HG03060 (cell line): ENCODE data around the gene COPE.
"Not testable (repeated sequence)": the region's sequence is repeated elsewhere in the genome, so short reads cannot be mapped to it uniquely, and the experiment has no call there.

Experiments used
- ATAC-seq: cut with Tn5 transposase; IDR thresholded peaks from one replicate; pipeline ENCODE4 v1.9.1; 2021; ENCODE audit warnings: low read depth, moderate number of reproducible peaks; ENCODE audit not compliant: unreplicated experiment

Gene COPE

DNA sequence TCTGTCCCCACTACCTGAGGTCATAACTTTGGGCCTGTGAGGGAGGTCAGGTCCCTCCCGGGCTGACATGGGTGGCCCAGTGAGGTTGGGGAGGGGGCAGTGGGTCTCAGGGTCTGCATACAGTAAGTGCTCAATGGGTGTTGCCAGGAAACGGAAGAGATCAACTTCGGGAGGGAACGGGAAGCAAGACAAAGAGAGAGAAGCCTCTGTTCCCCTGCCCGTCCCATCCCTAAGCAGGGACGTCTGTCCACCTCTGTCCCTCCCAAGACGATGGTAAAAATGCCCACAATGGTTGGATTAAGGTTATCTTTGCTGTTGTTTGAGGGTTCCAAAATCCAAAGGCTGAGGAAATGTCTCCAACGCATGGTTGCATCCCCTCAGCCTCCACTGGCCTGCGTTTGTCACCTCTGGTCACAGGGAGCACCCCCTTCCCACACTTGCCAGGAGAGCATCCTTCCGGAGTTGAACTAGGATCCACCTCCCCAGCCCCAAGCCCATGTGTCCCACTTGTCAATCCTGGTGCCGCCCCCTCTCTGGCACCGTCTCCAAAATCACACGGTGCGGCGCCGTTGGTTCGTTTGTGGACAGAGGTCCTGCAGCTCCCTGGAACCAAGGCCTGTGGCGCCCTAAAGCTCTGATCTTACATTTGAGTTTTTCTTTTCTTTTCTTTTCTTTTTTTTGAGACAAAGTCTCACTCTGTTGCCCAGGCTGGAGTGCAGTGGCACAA lies 22.6 kb upstream of the COPE start:
- ATAC-seq, result no peak

DNA sequence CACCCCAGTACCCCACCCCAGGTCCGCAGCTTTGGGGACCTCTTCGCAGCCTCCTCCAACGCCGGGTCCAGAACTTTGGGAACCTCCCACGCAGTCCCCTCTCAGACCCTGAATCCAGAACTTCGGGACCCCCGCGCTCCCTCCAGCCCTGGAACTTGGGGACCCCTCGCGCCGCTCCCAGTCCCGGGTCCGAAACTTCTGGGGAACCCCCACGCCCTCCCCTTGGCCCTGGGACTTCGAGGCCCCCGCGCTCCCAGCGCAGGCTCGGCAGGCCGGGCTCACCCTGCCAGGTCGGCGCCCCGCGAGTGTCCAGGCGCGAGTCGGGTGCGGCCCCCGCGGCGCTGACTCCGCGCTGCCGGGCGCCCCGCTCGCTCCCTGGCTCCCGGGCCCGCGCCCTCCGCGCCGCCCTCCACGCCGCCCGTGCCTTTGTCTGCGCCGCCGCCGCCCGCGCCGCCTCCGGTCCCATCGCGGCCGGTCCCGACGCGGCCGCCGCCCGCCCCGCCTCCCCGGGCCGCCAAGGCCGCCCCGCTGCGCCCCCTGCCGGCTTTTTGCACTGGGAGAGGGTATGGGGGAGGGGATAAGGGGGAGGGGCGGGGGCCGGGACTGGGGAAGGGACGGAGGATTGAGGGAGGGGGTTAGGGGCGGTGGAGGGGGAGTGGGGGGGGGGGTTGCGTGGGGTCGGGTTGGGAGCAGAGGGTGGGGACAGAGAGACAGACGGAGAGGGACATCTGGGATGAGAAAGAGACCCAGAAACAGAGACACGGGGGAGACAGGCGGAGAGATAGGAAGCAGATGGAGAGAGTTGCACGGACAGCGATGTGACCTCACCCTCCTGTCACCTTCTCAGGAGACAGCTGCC lies 21.8 kb upstream of the COPE start, which contains the start of gene HOMER3:
TSS of gene HOMER3 (minus strand) at position 449 of the 859 bp plus-strand sequence. CDS start 2,235 bp downstream, outside the sequence.
- ATAC-seq, result no peak

DNA sequence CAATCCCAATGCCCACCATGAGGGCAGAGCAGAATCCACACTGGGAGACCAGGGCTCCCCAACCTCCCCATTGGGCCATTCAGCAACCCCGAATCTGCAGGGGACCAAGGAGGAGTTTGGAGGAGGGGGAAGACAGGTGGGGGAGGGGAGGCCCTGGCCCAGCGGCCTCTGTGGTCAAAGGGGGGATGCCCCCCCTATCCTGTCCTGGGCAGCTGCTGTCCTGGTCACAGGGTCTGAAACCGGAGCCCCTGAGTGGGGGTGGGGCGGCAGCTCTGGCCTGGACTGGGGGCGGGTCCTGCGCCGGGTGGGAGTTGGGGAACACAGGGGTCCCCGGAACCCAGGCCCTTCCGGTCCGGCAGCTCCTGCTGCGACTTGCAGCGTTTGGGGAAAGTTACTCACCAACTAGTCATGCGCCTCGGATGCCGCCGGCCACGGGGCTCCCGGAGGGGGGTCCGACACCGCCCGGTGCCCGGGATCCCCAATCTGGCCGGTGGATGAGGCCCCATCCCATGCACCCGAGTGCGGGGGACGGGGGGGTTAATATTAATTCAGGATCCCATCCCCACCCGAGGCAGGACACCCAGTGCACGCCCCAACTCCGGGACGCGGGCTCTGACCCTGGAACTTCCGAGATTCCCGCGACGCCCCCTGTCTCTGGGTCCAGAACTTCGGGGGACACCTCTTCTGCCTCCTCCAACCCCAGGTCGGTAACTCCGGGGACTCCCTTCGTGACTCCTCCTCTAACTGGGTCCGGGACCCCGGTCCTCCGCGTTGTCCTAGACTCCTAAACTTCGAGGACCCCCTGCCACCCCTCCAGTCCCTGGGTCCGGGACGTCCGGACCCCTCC lies 21.0 kb upstream of the COPE start:
- ATAC-seq, result no peak

DNA sequence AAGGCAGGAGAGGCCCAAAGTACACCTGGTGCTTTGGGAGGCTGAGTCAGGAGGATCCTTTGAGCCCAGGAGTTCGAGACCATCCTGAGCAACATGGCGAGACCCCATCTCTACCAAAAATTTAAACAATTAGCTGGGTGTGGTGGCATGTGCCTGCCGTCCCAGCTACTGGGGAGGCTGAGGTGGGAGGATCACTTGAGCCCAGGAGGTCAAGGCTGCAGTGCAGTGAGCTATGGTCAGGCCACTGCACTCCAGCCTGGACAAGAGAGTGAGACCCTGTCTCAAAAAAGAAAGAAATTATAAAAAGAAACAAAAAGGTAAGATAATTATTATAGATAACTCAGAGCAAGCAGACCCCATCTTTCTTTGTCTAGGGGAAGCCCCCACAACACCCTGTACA lies 20.0 kb upstream of the COPE start:
- ATAC-seq, result no peak

DNA sequence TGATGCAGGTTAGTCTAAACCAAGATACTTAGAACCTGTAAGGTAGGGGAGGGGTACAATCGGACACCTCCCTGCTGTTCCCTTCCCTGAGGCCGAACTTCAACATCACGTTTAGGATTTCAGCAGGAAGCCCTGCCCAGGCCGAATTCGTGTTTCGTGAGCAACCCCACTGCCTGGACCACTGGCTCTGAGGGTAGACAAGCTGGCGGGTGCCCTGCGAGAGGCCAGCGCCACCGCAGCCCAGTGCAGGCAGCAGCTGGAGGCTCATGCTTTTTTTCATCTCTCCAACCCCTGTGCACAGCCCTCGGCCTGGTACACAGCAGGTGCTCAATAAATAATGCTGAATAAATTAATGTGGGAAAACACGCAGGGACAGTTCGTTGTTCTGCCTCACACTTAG lies 14.1 kb upstream of the COPE start:
- no peak for ATAC-seq

DNA sequence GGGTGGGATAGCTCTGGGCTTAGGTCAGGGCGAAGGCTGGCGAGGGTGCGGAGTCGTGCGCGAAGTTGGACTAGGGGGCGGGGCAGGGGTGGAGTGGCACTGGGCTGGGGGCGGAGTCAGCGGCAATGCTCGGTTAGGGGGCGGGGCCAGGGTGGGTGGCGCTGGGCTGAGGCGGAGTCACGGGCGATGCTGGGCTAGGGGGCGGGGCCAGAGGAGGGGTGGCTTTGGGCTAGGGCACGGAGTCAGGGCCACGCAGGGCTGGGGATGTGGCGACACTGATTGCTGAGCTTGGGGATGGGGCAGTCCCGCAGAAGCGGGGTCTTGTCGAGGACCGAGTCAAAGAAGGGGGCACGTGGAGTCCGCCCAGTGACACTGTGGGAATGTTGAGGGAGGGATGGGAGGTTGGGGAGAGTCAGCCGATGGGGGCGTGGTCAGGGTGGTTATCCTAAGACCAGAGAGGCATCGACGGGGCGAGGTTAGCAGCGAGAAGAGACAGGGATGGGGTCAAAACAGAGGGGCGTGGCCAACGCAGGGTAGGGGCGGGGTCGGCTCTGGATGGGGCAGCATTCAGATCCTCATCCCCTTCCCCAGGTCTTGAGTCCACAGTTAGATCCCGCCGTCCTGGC lies 13.1 kb upstream of the COPE start:
- ATAC-seq, result no peak

DNA sequence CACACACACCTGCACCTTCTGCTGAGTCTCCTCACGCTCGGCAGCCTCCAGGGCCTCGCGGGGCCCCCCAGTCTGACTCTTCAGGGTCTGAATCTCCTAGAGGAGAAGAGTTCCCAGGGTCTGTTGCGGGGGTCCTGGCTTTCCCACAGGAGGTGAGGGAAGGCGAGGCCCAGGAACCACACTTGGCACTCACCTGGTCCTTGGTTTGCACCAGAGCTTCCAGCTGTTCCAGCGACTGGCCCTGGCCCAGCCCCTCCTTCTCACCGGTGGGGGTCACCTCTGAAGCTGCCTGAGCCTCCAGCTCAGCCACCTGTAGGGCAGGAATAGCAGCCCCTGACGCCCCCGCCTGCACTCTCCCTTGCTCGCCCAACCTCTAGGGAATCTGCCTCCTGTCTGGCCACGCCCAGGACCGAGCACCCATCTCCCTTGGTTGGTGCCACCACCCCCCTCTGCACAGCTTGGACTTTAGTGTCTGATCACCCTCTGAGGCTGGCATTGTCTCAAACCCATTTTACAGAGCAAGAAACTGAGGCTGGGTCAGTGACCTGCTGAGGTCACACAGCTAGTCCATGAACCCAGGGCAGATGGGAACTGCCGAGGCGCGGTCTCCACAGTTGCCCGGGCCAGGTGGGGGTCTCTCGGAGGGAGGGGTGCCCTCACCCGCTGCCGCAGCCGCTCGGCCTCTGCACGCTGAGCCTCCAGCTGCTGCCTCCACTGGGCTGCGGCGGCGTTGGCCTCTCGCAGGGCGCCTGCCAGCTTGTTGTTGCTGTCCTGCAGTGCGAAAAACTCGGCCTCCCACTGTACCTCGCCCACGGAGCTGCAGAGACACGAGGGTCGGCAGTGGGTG lies 12.4 kb upstream of the COPE start:
- ATAC-seq, result no peak

DNA sequence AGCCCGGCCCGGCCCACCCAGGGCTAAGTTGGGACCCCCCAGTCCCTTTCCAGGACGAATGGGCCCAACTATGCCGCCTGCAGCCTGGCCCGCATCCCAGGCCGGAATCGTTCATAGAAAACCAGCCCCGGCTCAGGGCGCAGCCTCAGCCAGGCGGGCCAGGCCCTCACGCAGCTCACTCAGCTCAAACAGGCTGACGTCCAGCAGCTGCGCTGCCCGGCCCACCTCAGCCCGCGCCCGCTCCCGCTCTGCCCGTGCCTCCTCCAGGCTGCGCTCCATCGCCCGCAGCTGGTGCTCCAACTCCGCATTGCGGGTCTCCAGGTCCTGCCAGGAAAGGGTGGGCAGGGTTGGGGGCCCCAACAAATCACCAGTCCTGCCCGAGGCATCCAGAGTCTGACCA lies 10.1 kb upstream of the COPE start:
- no peak for ATAC-seq

DNA sequence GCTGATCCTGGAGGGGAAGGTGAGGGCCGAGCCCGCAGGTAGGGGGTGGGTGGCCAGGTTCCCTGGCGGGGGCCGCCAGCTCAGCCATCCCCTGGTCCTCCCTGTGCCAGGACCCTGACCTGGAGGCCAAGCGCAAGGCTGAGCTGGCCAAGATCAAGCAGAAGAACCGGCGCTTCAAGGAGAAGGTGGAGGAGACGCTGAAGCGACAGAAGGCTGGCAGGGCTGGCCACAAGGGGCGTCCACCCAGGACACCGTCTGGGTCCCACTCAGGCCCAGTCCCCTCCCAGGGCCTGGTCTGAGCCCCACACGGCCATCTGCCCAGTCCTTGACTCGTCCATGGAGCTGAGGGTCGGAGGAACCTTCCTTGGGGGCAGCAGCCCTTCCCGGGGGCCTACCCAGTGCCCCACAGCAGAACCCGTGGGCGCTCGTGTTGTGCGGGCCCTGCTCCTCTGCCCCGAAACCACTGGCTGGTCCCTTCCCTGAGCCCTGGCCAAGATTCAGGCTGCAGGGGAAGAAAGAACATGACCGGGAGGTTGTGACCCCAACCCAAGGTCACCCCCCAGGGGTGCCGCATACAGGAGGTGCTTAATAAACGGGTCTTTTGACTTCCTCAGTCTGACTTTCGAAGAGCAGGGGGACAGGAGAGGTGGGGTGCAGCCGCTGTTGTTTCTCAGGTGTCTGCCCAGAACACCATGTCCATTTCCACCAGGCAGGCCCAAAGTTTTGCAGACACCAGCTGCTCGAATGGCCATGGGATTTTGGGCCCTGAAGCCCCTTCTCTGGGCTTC lies 9.0 kb upstream of the COPE start:
- ATAC-seq, result no peak

DNA sequence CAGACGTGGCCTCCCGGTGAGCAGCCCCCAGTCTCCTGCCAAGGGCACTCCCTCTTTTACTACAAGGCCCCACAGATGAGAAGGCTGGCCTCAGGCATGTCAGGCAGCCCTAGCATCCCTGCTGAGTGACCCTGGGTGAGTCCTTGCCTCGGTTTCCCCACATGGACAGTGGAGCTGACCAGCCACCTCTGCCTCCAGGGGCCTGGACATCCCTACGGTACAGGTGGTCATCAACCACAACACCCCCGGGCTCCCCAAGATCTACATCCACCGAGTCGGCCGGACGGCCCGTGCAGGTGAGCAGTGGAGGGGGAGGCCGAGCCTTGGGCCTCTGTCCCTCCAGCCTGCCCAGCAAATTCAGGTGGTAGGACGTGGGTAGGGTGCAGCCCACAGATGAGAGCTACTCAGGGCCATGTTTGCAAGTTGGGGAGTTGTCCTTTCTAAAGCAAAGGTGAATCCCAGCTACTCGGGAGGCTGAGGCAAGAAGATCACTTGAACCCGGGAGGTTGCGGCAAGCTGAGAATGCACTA lies 5.6 kb upstream of the COPE start:
- ATAC-seq, result no peak

DNA sequence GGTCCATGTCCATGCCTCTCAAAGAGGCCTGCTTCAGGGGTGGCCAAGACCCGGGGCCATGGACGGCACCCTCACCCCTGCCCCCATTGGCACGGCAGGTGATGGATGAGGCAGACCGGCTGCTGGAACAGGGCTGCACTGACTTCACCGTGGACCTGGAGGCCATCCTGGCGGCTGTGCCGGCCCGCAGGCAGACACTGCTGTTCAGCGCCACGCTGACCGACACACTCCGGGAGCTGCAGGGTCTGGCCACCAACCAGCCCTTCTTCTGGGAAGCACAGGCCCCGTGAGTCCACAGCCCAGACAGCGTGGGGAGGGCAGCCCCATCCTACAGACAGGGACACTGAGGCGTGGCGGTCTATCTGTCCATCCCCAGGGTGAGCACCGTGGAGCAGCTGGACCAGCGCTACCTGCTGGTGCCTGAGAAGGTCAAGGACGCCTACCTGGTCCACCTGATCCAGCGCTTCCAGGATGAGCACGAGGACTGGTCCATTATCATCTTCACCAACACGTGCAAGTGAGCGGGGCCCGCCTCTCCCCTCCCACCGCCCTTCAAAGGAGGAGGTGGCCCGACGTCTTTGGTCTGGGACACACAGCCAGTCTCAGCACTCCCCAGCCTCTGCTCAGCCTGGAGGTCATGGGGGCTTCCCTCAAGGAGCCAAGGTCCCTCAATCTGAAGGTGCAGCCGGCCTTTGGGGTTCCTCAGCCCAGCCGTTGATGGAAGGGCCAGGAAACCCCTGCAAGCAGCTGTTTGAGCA lies 3.2 kb upstream of the COPE start:
- no peak for ATAC-seq

DNA sequence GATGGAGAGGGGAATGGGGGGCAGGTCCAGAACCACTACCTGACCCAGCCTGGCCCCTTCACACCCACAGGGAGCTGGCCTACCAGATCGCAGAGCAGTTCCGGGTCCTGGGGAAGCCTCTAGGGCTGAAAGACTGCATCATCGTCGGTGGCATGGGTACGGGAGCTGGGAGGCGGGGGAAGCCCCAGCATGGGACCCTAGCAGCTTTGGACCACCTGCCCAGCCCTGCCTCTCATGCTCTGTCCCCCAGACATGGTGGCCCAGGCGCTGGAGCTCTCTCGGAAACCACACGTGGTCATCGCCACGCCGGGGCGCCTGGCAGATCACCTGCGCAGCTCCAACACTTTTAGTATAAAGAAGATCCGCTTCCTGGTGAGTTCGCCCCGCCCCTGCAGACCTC lies 2.4 kb upstream of the COPE start:
- ATAC-seq, result no peak

DNA sequence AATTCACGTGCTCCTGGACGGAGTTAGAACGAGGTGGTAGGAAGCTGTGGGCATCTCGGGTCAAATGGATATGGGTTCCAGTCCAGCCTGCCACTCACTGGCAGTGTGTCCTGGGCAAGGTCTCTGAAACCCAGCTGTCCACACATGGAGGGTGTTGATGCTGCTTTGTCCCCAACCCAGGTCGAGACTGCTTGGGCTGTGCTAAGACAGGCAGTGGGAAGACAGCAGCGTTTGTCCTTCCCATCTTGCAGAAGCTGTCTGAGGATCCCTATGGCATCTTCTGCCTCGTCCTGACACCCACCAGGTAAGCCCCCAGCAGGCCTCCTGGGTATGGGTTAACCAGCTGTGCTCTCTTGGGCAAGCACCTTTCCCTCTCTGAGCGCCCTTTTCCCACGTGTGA lies 1.2 kb upstream of the COPE start:
- no peak for ATAC-seq

DNA sequence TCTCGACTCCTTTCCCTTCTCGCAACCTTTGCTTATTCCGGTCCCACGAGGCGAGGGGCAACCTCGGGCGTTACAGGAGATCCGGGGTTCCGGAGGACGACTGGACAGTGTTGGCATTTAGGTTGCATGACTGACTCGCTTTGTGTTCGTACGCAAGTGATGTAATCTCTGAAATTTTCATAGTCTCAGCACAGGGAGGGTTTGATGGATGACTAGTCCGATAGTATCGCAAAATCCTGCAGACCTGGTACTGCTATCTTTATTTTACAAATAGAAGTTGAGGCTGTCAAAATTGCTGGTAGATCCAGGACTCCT lies 670 bp upstream of the COPE start:
- ATAC-seq, result no peak

DNA sequence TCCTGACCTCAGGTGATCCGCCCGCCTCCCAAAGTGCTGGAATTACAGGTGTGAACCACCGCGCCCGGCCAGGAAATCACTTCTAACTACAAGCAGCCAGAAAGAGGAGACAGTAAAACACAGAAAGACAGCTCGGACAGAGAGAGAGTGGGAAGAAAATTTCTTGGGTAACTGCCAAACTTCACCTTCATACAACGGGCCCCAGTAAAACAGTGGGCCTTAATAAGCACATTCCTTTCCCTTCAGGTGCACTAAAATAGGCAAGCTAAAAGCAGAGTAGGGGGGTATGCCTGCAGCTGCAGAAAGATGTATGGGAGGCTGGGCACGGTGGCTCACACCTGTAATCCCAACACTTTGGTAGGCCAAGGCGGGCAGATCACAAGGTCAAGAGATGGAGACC lies 1.6 kb downstream of the COPE start:
- not testable (repeated sequence) for ATAC-seq

DNA sequence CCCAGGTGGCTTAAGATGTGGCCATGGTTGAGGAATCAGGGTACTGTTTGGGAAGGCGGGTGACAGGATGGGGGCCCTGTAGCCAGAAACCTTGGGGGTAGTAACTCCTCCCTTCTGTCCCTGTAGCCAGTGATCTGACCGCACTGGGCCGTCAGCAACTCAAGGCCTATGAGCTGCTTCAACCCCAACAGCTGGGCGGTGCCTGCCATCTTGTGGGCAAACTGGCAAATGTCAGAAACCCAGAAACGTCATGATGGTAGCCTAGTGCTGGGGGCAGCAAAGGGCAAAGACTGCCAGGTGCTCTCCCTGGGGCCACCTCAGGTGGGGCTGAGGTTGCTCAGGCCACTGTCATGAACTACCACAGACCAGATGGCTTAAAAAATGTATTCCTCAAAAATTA lies 3.5 kb downstream of the COPE start:
- no peak for ATAC-seq

DNA sequence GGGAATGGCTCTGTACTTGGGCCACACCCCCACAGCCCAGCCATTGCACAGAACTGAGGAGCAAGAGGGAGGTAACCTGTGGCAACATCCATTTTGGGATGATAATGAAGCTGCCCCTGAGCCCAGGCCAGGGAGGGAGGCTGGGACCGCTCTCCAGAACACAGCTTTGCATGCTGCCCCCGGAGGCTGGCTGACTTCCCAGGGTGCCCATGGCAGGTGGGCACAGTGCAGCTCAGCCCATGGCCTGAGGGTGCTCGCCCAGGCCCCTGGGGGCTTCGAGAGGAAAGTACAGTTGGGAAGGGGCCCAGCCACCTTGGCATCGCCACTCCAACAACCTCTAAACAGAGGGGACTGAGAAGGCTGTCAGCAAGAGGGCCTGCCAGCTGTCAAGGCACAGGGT lies 5.7 kb downstream of the COPE start:
- no peak for ATAC-seq

DNA sequence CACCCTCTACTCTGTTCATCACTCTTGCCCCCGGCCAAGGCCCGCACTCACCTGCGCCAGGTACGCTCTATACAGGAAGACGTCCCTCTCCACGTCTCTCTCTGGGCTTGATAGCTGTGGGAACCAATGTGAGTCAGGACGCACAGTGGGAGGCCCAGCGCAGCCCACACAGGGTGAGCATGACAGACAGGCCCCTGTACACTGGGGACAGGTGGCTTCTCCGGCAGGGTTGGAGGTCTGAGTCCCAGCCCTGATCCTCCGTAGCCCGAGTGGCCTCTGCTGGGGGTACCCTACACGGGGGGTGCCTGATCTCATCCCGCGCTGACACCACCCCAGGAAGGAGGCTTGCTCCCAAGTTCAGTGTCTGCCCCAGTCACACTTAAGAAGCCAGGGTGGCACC lies 6.3 kb downstream of the COPE start:
- no peak for ATAC-seq
